ENCODE data around the gene DNTTIP2. TPM values are rescaled to one million over a fixed set of nuclear protein-coding genes. Genes with fewer than 3 reads are reported as not detected.

The DNTTIP2 gene
- polyA plus RNA-seq, 1 donor from 2014 or later: 43.8 TPM

GRCh38 chr1:93846992-93847810 is 31.8 kb downstream of the DNTTIP2 start:
- Histone ChIP-seq H3K9ac (ENCODE audit: low read length) (peak overlapping the region; percentile 89), H2AFZ (ENCODE audit: low read depth, low read length) (peak overlapping the region; percentile 90), H3K79me2 (replicated peaks; ENCODE audit: insufficient read depth, low read length) (no peaks in the 10 kb centered on the region), H3K4me2 (ENCODE audit: low read length) (peak overlapping the region; percentile 53), H3F3A (ENCODE audit: insufficient read depth, low read length, poor library complexity, severe bottlenecking) (peaks cover 18% of the 10 kb centered on the region), H3K36me3 (ENCODE audit: insufficient read depth, low read length) (peaks cover 6% of the 10 kb centered on the region), H3K9me3 (ENCODE audit: low read length) (no peaks in the 10 kb centered on the region), H3K27me3 (ENCODE audit: insufficient read depth, low read depth, low read length) (no peaks in the 10 kb centered on the region), H3K4me3 (ENCODE audit: low read length) (peak overlapping the region; percentile 93), H4K20me1 (ENCODE audit: insufficient read depth) (no peaks in the 10 kb centered on the region), H3K27ac (ENCODE audit: low read length) (peak overlapping the region; percentile 91), H3K9me2 (ENCODE audit: insufficient read depth, low read length) (no peaks in the 10 kb centered on the region)
- peak; percentile 82 for TF ChIP-seq POLR2AphosphoS5 (IDR thresholded peaks at IDR 0.05)
- no peak for TF ChIP-seq REST (IDR thresholded peaks at IDR 0.05; ENCODE audit: borderline replicate concordance)
- TF ChIP-seq TAF1 (IDR thresholded peaks at IDR 0.05; ENCODE audit: low read depth): peak; percentile 67
- peak; percentile 25 for TF ChIP-seq MXI1 (conservative IDR thresholded peaks at IDR 0.05; ENCODE audit: poor library complexity, severe bottlenecking)
- TF ChIP-seq, protein P1, sequence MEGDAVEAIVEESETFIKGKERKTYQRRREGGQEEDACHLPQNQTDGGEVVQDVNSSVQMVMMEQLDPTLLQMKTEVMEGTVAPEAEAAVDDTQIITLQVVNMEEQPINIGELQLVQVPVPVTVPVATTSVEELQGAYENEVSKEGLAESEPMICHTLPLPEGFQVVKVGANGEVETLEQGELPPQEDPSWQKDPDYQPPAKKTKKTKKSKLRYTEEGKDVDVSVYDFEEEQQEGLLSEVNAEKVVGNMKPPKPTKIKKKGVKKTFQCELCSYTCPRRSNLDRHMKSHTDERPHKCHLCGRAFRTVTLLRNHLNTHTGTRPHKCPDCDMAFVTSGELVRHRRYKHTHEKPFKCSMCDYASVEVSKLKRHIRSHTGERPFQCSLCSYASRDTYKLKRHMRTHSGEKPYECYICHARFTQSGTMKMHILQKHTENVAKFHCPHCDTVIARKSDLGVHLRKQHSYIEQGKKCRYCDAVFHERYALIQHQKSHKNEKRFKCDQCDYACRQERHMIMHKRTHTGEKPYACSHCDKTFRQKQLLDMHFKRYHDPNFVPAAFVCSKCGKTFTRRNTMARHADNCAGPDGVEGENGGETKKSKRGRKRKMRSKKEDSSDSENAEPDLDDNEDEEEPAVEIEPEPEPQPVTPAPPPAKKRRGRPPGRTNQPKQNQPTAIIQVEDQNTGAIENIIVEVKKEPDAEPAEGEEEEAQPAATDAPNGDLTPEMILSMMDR (IDR thresholded peaks at IDR 0.05; ENCODE audit: poor library complexity, severe bottlenecking): peak; percentile 6

DNA sequence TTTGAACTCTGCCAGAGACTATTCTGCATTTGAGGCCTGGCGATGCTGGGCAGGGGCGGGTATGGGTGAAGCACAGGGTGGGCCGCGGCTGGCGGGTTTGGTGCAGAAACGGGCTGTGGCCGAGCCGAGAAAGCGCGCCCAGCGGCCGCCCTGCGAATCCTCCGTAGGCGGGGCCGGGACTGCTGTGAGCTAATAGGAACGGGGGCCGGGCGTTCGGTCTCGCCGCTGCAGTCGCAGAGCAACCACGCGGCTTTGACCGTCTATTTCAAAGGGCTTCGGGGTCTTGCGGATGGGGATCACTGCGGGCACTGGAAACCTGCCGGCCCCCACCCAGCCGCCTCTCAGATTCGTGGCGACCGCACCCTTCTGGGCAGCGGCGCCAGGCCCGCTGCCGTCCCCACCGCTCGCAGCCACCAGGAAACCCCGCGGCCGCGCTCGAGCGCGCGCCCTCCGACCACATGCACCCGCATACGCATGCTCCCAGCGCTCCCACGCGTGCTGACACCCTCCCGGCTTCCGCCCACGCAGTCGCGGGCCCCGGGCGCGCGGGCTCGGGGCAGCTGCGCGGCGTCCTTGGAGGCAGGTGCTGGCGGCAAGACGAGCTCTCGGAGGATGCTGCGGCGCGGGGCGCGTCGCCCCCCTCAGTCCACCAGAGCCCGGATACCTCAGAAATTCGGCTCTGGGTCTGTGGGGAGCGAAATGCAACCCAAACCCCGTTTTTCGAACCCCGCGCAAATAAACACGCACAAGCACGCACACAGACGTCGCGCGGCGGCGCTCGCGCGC is 32.6 kb downstream of the DNTTIP2 start:
- peaks cover 6% of the 10 kb centered on the region for H3K36me3 ChIP-seq (ENCODE audit: insufficient read depth, low read length)
- H3F3A ChIP-seq (ENCODE audit: insufficient read depth, low read length, poor library complexity, severe bottlenecking): peaks cover 18% of the 10 kb centered on the region
- H3K4me3 ChIP-seq (ENCODE audit: low read length): peak overlapping the region; percentile 93
- H3K9me3 ChIP-seq (ENCODE audit: low read length): no peaks in the 10 kb centered on the region
- H4K20me1 ChIP-seq (ENCODE audit: insufficient read depth): no peaks in the 10 kb centered on the region
- H3K27me3 ChIP-seq (ENCODE audit: insufficient read depth, low read depth, low read length): no peaks in the 10 kb centered on the region
- H3K9me2 ChIP-seq (ENCODE audit: insufficient read depth, low read length): no peaks in the 10 kb centered on the region
- H3K4me2 ChIP-seq (ENCODE audit: low read length): peak overlapping the region; percentile 94
- H3K27ac ChIP-seq (ENCODE audit: low read length): peak overlapping the region; percentile 91
- H3K79me2 ChIP-seq (replicated peaks; ENCODE audit: insufficient read depth, low read length): no peaks in the 10 kb centered on the region
- H2AFZ ChIP-seq (ENCODE audit: low read depth, low read length): peak overlapping the region; percentile 69
- TF ChIP-seq EZH2 (IDR thresholded peaks at IDR 0.05; ENCODE audit: borderline replicate concordance, insufficient read depth, low read length, poor library complexity, severe bottlenecking) (no peak), SMC3 (conservative IDR thresholded peaks at IDR 0.05; ENCODE audit: poor library complexity) (peak; percentile 28), MXI1 (conservative IDR thresholded peaks at IDR 0.05; ENCODE audit: poor library complexity, severe bottlenecking) (peak; percentile 92), EP300 (conservative IDR thresholded peaks at IDR 0.05; ENCODE audit: poor library complexity, severe bottlenecking) (peak; percentile 50), RAD21 (conservative IDR thresholded peaks at IDR 0.05) (no peak), TAF1 (IDR thresholded peaks at IDR 0.05; ENCODE audit: low read depth) (peak; percentile 95), POLR2AphosphoS5 (IDR thresholded peaks at IDR 0.05) (peak; percentile 78), REST (IDR thresholded peaks at IDR 0.05; ENCODE audit: borderline replicate concordance) (peak; percentile 70)
- TF ChIP-seq, protein P1 (IDR thresholded peaks at IDR 0.05; ENCODE audit: poor library complexity, severe bottlenecking): peak; percentile 62
- H3K9ac ChIP-seq (ENCODE audit: low read length): peak overlapping the region; percentile 89

Measured in neural cell (in vitro differentiated cells).